ENCODE measurements around the gene SMARCC2. TPM values are rescaled to one million over a fixed set of nuclear protein-coding genes. Genes with fewer than 3 reads are reported as not detected.

SMARCC2 gene
- total RNA-seq, 1 donor = 61.1 TPM

GRCh38 chr12:56134897-56135296 lies 54.4 kb downstream of the SMARCC2 start:
- H3K9me3 ChIP-seq (ENCODE audit: low read depth, low read length) = no peaks in the 10 kb centered on the region
- H3K4me3 ChIP-seq (ENCODE audit: low read length) = no peak overlapping the region
- no peaks in the 10 kb centered on the region for H3K27me3 ChIP-seq (ENCODE audit: insufficient read depth, low read length)
- H3K4me1 ChIP-seq (ENCODE audit: insufficient read depth, low read length) = peaks cover 47% of the 10 kb centered on the region

- no peaks in the 10 kb centered on the region for H3K9me3 ChIP-seq (ENCODE audit: low read depth, low read length)
- peaks cover 48% of the 10 kb centered on the region for H3K4me1 ChIP-seq (ENCODE audit: insufficient read depth, low read length)
- H3K4me3 ChIP-seq (ENCODE audit: low read length) = no peak overlapping the region
- H3K27me3 ChIP-seq (ENCODE audit: insufficient read depth, low read length) = no peaks in the 10 kb centered on the region
Observed at GRCh38 chr12:56130876-56131275, 58.4 kb downstream of the SMARCC2 start.

- Histone ChIP-seq H3K4me3 (ENCODE audit: low read length) (peak overlapping the region; percentile 79), H3K4me1 (ENCODE audit: insufficient read depth, low read length) (peaks cover 56% of the 10 kb centered on the region), H3K9me3 (ENCODE audit: low read depth, low read length) (no peaks in the 10 kb centered on the region), H3K27me3 (ENCODE audit: insufficient read depth, low read length) (no peaks in the 10 kb centered on the region)
Observed at GRCh38 chr12:56129942-56130495, 59.3 kb downstream of the SMARCC2 start.

- H3K4me1 ChIP-seq (ENCODE audit: insufficient read depth, low read length) = peaks cover 60% of the 10 kb centered on the region
- H3K27me3 ChIP-seq (ENCODE audit: insufficient read depth, low read length) = no peaks in the 10 kb centered on the region
- peak overlapping the region; percentile 79 for H3K4me3 ChIP-seq (ENCODE audit: low read length)
- no peaks in the 10 kb centered on the region for H3K9me3 ChIP-seq (ENCODE audit: low read depth, low read length)
Observed at GRCh38 chr12:56129206-56129941, 59.9 kb downstream of the SMARCC2 start.

- H3K4me3 ChIP-seq (ENCODE audit: low read length) = peak overlapping the region; percentile 79
- peaks cover 66% of the 10 kb centered on the region for H3K4me1 ChIP-seq (ENCODE audit: insufficient read depth, low read length)
- no peaks in the 10 kb centered on the region for H3K27me3 ChIP-seq (ENCODE audit: insufficient read depth, low read length)
- H3K9me3 ChIP-seq (ENCODE audit: low read depth, low read length) = no peaks in the 10 kb centered on the region
Observed at GRCh38 chr12:56128670-56129205, 60.5 kb downstream of the SMARCC2 start.

GRCh38 chr12:56127888-56128669 lies 61.2 kb downstream of the SMARCC2 start, which contains the start of gene ESYT1:
Gene ESYT1 (plus strand): TSS chr12:56128267. CDS start chr12:56128320, 53 bp downstream.
- H3K9me3 ChIP-seq (ENCODE audit: low read depth, low read length) = no peaks in the 10 kb centered on the region
- peak within 1 kb of the TSS; percentile 79 for H3K4me3 ChIP-seq (ENCODE audit: low read length)
- no peaks in the 10 kb centered on the region for H3K27me3 ChIP-seq (ENCODE audit: insufficient read depth, low read length)
- H3K4me1 ChIP-seq (ENCODE audit: insufficient read depth, low read length) = peaks cover 68% of the 10 kb centered on the region

- no peaks in the 10 kb centered on the region for H3K27me3 ChIP-seq (ENCODE audit: insufficient read depth, low read length)
- peaks cover 68% of the 10 kb centered on the region for H3K4me1 ChIP-seq (ENCODE audit: insufficient read depth, low read length)
- no peaks in the 10 kb centered on the region for H3K9me3 ChIP-seq (ENCODE audit: low read depth, low read length)
- peak overlapping the region; percentile 79 for H3K4me3 ChIP-seq (ENCODE audit: low read length)
Observed at GRCh38 chr12:56127485-56127887, 61.8 kb downstream of the SMARCC2 start.

- H3K4me3 ChIP-seq (ENCODE audit: low read length) = no peak overlapping the region
- H3K27me3 ChIP-seq (ENCODE audit: insufficient read depth, low read length) = no peaks in the 10 kb centered on the region
- peaks cover 62% of the 10 kb centered on the region for H3K4me1 ChIP-seq (ENCODE audit: insufficient read depth, low read length)
- no peaks in the 10 kb centered on the region for H3K9me3 ChIP-seq (ENCODE audit: low read depth, low read length)
Observed at GRCh38 chr12:56126732-56127239, 62.5 kb downstream of the SMARCC2 start.

- Histone ChIP-seq H3K4me1 (ENCODE audit: insufficient read depth, low read length) (peaks cover 47% of the 10 kb centered on the region), H3K27me3 (ENCODE audit: insufficient read depth, low read length) (no peaks in the 10 kb centered on the region), H3K4me3 (ENCODE audit: low read length) (no peak overlapping the region), H3K9me3 (ENCODE audit: low read depth, low read length) (no peaks in the 10 kb centered on the region)
Observed at GRCh38 chr12:56124133-56124532, 65.2 kb downstream of the SMARCC2 start.

GRCh38 chr12:56122637-56123036 lies 66.6 kb downstream of the SMARCC2 start:
- Histone ChIP-seq H3K4me3 (ENCODE audit: low read length) (no peak overlapping the region), H3K4me1 (ENCODE audit: insufficient read depth, low read length) (peaks cover 58% of the 10 kb centered on the region), H3K9me3 (ENCODE audit: low read depth, low read length) (no peaks in the 10 kb centered on the region), H3K27me3 (ENCODE audit: insufficient read depth, low read length) (no peaks in the 10 kb centered on the region)

- no peaks in the 10 kb centered on the region for H3K27me3 ChIP-seq (ENCODE audit: insufficient read depth, low read length)
- peaks cover 52% of the 10 kb centered on the region for H3K4me1 ChIP-seq (ENCODE audit: insufficient read depth, low read length)
- H3K9me3 ChIP-seq (ENCODE audit: low read depth, low read length) = no peaks in the 10 kb centered on the region
- H3K4me3 ChIP-seq (ENCODE audit: low read length) = no peak overlapping the region
Observed at GRCh38 chr12:56121204-56121870, 67.9 kb downstream of the SMARCC2 start.

- Histone ChIP-seq H3K27me3 (ENCODE audit: insufficient read depth, low read length) (no peaks in the 10 kb centered on the region), H3K4me1 (ENCODE audit: insufficient read depth, low read length) (peaks cover 48% of the 10 kb centered on the region)
Observed at GRCh38 chr12:56120158-56120846, 69.0 kb downstream of the SMARCC2 start.

GRCh38 chr12:56119361-56119796 lies 69.9 kb downstream of the SMARCC2 start:
- Histone ChIP-seq H3K4me1 (ENCODE audit: insufficient read depth, low read length) (peaks cover 42% of the 10 kb centered on the region), H3K27me3 (ENCODE audit: insufficient read depth, low read length) (no peaks in the 10 kb centered on the region), H3K4me3 (ENCODE audit: low read length) (no peak overlapping the region), H3K9me3 (ENCODE audit: low read depth, low read length) (no peaks in the 10 kb centered on the region)

More at GRCh38 chr12:56120158-56120846, 69.0 kb downstream of the SMARCC2 start:
- Histone ChIP-seq H3K4me3 (ENCODE audit: low read length) (no peak overlapping the region), H3K9me3 (ENCODE audit: low read depth, low read length) (no peaks in the 10 kb centered on the region)

Measured in mononuclear cell (primary cell).